Ramos (cell line): ENCODE results near the gene HHAT.

Experiments
- in situ Hi-C: fragments of 300-500 bp; cut with MboI; formaldehyde crosslinking; loops from one replicate; pipeline ENCODE4 v1.14.3; 2022; ENCODE audit warnings: low sequenced_read_pairs; ENCODE audit not compliant: unreplicated experiment

The HHAT gene

DNA sequence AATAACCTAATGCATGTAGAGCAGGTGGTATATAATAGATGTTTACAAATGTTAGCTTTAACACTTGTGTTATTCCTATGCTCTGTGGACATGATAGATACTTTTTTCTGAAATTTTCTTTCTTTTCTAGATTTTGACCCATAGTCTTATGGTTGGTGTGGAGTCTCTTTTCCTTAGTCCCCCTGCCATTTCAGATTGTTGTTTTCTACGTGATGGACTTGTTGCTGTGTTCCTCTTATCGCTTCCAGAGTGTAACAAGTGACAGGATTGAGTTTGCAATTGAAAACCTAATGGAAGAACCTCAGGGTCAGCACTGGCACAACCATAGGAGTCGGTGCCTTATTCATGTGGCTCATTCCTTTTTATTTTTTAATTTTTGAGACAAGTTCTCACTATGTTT lies 136.4 kb downstream of the HHAT start:
- in situ Hi-C loops: no loop called here

DNA sequence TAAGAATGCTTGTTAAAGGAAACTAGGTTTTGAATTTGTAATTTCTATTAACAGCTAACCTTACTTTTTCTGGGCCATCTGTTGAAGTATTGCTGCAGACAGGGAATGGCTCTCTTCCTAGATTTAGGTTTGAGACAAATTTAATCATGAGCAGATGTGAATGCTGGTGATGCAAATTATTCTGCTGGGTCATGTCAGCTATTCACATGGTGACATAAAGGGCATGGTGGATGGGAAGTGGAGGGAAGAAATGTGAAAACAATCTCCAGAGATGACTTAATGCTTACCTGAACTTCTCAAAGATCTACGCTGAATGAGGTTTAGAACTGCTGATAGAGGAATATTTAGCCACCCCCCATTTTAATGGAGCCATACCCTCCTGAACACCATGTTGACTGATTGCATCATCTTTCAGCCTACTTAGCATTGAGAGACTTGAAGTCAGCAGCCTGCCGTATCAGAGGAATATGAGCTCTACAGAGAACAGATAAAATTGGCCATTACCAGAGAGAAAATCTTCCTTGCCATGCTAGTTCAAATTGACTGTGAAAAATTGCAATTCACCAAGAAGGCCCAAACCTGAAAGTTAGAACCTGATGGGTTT lies 138.8 kb downstream of the HHAT start:
- in situ Hi-C loops: no loop called here

DNA sequence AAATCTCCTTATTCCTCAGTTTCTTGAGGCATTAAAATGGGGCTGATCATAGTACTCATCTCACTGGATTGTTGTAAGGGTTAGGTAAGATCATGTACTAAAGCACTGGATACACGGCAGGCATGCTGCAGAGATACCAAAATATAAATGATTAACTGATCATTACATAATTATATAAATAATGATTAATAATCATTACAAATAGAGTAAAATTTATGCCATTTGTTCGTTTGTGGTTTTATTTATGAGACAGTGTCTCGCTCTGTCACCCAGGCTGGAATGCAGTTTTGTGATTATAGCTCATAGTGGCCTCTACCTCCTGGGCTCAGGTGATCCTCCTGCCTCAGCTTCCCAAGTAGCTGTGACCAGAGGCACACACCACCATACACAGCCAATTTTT lies 140.7 kb downstream of the HHAT start:
- in situ Hi-C loops: no loop called here

DNA sequence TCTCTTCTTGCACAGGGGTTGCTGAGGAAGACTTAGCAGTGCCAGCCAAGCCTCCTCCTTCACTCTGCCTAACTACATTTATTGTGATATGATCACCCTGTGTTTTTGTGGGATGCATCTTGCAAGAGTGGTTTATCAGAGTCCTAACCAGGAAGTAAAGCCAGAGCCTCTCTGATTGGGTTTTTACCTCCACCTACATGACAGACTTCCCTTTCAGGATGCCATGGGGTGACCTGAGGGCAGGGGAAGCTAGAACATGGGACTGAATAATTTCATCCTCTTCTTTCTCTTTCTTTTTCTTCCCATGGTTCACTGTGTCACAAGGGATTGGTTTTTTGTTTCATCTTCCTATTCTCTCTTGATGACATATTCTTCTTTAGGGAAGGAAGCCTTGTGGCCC lies 146.6 kb downstream of the HHAT start:
- in situ Hi-C loops: no loop called here

DNA sequence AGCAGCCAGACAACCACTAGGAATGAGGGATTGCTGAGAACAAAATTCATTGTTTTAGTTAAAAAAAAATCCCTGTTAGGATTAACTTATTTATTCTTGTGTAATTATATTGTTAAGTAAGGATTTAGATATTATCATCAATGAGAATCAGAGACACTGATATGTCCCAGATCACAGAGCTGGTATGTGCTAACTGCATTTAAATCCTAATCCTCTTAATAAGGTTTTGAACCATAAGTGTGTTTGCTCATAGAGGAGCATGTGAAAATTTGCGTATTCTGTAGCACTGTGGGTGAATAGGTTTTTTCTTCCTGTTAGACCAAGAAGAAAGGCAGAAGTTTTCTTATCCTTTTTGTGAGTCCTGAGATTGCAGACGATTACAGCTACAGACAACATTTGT lies 147.1 kb downstream of the HHAT start:
- in situ Hi-C loops: no loop called here

DNA sequence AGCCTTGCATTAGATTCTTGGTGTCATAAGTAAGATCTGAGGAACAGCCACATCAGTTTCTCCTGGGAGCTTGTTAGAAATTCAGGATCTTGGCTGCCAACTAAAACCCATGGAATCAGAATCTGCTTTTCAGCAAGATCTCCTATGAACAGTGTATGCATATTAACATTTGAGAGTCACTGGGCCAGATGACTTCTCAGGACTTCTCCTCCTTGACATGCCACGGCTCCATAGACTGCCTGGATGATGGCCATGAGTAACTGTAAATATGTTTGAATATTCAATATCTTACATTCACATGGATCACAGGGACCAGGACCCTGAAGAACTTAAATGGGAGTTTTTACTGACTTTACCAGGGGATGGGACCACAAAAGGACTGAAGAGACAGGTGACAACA lies 148.0 kb downstream of the HHAT start:
- in situ Hi-C loops: no loop called here

DNA sequence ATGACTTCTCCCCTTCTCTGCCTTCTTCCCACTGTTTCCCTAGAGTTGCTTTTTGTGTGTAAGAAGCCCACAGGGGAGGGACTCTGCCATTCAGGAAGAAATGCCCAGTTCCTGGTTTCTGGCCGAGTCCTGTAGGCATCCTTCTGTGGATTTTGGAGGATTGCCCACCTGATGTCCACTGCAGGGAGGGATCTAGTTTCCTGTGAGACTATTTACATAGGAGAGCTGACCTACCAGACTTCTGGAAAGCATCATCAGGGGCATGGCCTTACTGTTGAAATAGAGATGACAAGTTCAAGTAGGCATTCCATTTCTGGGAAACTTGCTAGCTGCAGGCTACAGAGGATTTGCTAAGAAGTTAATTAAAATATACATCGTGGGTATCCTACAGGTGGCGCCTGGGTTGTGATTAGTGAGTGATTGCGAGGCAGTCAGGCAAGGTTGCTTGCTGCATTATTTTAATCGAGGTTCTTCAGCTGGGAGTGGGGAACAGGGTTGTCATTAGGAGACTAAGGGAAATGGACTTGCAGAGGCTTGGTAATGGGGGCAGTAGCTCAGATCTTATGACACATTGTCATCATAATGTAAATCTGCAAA lies 148.7 kb downstream of the HHAT start:
- in situ Hi-C loops: no loop called here

DNA sequence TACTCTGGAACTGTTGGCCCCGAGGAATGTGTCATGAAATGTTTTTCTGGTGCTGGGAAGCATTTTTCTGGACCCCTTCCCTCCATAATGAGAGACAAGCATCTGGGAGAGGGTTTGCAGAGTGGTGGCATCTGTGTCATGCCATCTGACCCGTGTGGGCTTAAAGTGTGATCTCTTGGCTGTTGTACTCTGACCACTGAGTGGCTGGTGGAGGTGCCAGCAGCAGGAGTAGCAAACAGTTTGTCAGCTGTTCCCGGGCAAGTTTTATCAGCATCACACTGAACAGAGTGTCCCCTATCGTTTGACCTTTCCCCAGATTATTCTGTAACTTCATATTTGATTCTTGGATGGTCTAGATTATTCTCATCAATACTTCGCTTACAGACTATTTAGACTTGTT lies 150.1 kb downstream of the HHAT start:
- in situ Hi-C loops: no loop called here

DNA sequence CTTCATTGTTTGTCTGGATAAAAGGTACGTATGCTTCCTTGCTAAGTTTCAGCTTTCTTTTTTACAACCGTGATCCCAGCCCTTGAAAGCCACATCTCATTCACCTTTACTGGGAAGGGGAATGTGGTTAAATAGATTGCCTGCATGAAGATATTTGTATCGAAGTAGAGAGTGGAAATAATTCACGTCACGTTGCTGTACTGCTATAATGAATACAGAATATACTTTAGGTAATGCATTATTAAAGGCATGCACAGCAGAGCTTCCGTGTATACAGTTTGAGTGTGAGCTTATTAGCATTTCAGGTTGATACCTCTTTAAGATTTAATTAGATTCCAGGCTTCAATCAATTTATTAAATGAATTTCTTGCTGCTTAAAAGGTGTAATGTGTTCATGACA lies 153.8 kb downstream of the HHAT start:
- in situ Hi-C loops: no loop called here

DNA sequence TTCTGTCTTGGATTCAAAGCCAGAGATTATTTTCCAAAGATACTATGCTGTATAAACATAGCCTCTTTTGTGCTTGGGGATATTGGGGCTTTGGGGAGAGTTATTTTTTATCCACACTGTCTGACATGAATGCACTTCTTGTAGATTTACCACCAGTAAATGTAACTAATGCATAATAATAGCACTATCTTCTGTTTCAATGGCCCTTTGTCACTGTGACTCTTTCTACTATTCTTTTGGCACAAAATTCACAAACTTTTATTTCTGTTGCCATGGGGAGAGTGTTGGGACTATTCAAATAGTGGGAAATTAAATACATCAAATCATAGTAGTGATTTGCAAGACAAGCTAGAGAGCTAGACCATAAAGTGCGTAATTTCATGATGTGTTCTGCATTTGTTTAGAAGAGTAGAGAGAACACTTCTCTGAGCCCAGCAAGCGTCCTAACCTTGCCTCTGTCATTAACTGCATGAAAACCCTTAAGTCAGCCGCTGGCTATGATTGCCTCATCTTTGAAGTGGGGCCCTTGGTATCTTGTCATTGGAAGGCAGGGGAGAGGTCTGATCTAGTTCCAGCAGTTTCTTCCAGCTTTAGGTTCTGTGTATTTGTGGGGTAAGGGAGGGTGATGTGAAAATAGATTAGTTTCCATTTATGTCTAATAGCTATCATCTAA lies 154.4 kb downstream of the HHAT start:
- in situ Hi-C loops: no loop called here

DNA sequence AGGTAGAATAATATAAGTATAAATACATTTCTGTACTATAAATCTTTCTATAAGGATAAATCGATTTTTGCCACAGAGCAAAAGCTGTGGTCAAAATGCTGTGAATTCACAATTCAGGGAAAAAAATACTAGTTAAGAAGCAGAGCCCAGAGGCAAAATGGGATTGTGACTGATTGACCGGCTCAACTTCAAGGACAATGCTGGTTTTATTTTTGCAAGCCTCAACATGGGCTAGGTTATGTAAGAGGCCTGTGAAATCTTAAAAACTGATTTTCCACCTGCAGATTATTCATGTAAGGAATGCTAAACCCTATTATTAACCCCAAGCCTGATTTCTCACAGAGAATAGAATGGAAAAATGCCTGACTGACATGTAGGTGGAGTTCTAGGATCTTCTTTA lies 155.1 kb downstream of the HHAT start:
- in situ Hi-C loops: no loop called here

DNA sequence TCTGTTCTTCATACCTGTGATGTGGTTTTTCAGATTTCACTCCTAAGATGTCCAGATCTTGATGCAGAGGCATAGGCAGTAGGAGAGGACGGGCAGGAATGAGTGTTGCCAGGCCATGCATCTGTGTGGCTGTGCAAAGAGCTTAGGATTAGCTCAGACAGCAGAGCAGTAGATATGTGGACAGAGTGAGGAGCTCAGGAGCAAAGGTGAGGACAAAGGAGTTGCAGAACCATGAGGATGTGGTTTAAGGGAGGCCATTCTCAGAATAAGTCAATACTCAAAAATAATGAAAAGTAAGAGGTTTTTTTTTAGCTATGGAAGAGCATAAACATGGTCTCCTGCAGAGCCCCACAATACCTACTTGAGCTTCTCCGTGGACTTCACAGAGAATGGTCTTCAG lies 158.3 kb downstream of the HHAT start:
- in situ Hi-C loops: no loop called here

DNA sequence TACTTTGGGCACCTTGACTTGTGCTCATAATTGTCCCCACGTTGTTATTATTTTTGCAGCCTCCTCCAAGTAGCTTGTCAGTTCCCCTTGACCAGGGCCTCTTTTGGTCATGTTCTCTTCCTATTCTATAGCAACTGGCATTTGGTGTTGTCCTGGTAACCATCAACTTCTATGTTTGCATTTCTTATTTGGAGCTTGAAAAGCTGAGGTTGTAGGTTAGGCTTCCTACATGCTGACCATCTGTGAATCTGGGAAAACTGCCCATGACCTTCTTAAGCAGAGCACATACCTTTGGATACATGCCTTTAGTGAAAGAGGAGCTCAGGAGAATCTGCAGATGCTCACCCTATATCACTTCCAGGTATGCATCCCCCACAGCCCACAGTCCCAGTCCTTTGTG lies 160.8 kb downstream of the HHAT start:
- in situ Hi-C loops: no loop called here

DNA sequence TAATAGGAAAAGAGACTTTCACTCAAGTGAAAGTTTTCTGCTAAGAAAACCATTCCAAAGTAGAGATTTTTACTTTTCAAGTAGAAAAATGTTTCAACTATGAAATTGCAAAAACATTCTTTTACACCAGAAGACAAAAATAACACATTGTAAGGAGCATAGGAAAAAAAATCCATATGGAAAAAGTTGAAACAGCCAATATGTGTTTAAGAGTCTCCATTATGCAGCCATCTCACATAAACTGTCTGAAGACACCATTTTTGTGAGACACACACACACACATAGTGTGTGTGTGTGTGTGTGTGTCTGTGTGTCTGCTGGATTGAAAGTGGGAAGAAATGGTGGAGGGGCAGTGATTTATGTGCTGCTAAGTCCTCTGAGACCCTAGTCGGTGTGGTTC lies 162.1 kb downstream of the HHAT start:
- in situ Hi-C loops: no loop called here

DNA sequence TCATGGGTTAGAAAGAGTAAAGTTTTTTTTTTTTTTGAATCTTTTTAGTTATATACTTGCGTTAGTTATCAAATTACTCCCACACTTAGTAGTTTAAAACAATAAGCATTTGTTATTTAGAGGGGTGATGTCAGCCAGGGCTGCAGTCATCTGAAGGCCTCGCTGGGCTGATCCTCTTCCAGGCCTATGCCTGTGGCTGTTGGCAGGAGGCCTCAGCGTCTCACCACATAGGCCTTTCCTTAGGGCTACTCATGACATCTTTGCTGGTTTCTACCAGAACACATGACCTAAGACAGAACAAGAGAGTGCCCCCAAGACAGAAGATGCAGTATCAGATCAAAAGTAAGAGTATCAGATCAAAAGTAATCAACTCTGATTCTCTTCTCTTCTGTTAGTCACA lies 167.4 kb downstream of the HHAT start:
- in situ Hi-C loops: no loop called here

DNA sequence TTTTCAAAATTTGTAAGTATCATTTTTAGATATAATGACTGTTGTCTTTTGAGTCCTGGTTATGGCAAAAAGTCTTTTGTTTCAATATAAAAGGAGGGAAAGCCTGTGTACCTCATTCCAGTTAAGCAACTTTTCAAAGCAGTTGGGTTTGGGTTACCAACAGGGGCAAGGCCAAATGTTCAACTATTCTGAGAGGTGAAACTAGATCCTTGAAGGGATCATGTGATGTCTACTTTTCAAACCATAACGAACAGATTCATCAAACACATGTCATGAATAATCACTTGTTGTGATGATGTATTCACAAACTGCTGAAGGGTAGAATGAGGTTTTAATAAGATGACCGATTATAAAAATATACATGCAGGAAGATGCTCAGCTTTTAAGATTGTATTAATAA lies 171.3 kb downstream of the HHAT start:
- in situ Hi-C loops: no loop called here

DNA sequence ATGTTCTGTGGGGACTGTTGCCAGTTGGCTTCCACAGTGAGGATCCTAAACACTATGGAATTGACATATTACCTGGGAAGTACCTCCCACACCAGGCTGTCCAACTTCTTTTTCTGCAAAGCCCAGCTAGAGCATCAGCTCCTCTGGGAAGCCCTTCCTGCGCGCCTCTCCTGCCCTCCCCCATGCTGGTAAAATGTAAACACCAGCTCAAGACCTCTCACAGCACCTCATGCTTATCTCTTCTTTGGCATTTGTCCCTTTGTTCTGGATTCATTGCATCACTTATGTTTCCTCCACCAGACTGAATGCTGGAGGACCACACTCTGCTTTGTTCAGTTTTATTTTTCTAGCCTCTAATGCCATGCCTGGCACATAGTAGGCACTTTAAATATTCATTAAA lies 172.1 kb downstream of the HHAT start:
- in situ Hi-C loops: no loop called here

DNA sequence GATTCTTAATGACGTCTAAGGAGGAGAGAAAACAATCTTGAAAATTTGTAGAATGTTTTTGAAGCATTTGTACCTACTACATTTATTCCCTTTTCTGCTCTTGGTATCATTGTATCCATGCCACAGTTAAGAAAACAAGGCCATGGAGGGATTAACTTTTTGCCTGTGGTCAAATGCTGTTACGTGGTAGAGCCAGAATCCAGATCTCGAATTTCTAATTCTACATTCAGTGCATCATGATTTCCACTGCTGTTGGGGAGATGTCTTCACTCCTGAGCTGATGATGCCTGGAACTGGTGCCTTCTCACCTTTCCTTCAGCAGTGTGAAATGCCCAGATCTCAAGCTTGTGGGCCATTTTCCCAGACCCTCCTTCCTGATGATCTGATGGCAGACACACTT lies 175.6 kb downstream of the HHAT start:
- in situ Hi-C loops: no loop called here

DNA sequence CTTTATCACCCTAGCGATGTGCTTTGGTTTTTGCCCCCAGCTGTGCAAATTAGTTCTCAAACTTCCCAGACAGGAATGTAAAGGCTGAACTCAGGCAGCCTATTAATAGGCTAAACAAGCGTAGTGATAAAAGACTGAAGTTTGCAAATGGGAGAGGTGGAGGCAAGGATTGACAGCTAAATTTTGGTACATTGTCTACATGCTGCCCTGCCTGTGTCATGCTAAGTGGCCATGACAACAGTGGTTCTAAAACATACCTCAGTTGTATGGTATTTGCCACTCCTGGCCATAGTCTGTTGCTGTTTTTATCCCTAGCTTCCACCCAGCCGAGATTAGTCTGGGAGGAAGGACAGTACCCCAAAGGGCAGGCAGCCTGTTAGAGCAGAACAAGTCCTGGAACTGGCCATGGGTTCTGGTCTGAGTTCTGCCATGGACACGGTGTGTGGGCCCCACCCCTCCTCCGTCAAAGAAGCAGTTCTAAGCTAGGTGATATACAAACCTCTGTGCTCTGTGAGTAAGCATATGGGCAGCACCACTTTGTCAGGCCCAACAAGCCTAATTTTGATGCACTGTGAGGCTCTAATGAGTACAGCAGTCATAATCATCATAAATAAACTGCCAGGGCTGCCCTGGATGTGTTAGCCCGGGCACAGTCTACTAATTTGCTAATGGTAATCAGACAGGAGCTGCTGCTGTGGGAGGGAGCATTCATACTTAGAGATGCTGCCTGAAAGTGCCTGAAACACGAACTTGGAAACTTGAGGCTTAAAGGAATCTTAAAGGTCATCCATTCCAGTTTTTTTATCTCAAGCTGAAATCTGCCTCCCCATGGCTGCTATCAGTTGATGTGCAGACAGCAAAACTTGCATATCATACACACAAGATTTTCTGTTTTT lies 177.1 kb downstream of the HHAT start:
- in situ Hi-C loops: no loop called here

DNA sequence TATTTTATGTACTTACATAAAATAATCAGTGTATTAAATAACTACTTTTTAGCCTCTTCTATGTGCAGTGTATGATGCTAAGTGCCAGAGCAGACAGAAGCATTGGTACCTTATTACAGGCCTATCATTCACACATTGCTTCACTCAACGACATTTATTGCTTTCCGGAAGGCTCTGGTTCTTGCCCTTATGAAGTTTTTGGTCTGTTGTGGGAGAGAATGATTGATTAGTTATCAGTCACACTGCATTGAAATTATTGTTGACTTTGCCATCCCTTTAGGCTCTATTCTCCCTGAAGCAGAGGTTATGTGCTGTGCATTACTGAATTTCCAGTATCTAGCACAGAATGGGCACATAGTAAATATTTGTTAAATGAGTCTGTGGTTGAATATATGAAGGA lies 178.0 kb downstream of the HHAT start:
- in situ Hi-C loops: no loop called here

DNA sequence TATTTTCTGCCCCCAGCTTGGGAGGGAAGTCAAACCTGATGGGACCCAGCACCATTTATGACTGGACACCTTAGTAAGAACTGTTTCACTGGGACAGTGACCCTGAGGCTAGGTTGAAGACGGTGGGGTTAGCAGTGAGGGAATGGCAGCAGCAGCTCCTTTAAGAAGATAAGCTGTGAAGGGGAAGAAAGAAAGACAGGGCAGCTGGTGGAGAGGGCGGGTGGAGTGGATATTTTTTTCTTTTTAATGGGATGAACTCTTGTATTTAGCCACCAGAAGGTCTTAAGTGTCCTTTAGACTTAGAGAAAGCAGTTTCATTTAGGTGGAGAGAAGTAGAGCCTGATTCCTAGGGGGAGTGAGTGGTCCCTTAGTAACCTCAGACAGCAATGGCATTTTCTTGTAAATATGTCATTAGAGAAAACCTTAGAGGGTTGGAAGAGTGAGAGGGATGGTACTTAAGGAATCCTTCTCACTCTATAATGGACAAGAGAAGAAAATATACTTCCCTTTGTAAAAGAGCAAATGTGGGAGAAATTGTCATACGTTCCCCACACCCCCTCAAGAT lies 187.5 kb downstream of the HHAT start:
- in situ Hi-C loops: no loop called here
